Measurements from ENCODE around the gene MRPS12.

- no peak for TF ChIP-seq EZH2 (IDR thresholded peaks at IDR 0.05; ENCODE audit: insufficient read depth, poor library complexity, severe bottlenecking)
- no peak for TF ChIP-seq EZH2phosphoT487 (IDR thresholded peaks at IDR 0.05; ENCODE audit: insufficient read depth, low read depth)
Measured at GRCh38 chr19:38919837-38920601, 10.7 kb upstream of the MRPS12 start.

All from GM23248 (cell line).